GM12878 (cell line): Measurements from ENCODE around the gene NCBP2.

Experiments
- EGR1 ChIP-seq, 2 experiments: IDR thresholded peaks; 1 replicate in 1 of 2; 2 replicates in 1 of 2; pipeline ENCODE4 v1.6.1; 2011 to 2012; ENCODE audit warnings: low read depth in 2 of 2, low read length in 2 of 2, borderline replicate concordance in 1 of 2, mild to moderate bottlenecking in 1 of 2, moderate library complexity in 1 of 2
- MYC ChIP-seq: IDR thresholded peaks from 2 replicates; pipeline ENCODE4 v1.6.1; 2011; ENCODE audit warnings: mild to moderate bottlenecking, low read length, moderate library complexity, inconsistent platforms; ENCODE audit not compliant: insufficient read depth, insufficient replicate concordance, insufficient read length, severe bottlenecking
- NR2F1 ChIP-seq: fragments of 450-650 bp; conservative IDR thresholded peaks from 2 replicates; pipeline ENCODE4 v1.6.1; 2017; ENCODE audit warnings: mild to moderate bottlenecking
- POLR2AphosphoS2 ChIP-seq: IDR thresholded peaks from 2 replicates; pipeline ENCODE4 v1.6.1; 2011; ENCODE audit warnings: low read depth, mild to moderate bottlenecking, low read length, improper control_type of control experiment, moderate library complexity
- POLR2AphosphoS5 ChIP-seq: IDR thresholded peaks from 2 replicates; pipeline ENCODE4 v1.6.1; 2011; ENCODE audit warnings: mild to moderate bottlenecking, low read length, inconsistent platforms
- RAD21 ChIP-seq: IDR thresholded peaks from 2 replicates; pipeline ENCODE4 v1.6.1; 2011; ENCODE audit warnings: mild to moderate bottlenecking, low read depth, low read length, moderate library complexity; ENCODE audit not compliant: insufficient read depth
- SMC3 ChIP-seq: IDR thresholded peaks from 2 replicates; pipeline ENCODE4 v1.6.1; 2011; ENCODE audit warnings: low read length, improper control_type of control experiment, borderline replicate concordance
- SP1 ChIP-seq: IDR thresholded peaks from one replicate; pipeline ENCODE4 v1.6.1; 2011; ENCODE audit warnings: low read depth, low read length
- TF ChIP-seq, protein P1 (sequence below), 3 experiments: IDR thresholded peaks in 2 of 3; conservative IDR thresholded peaks in 1 of 3; 2 replicates each; pipeline ENCODE4 v1.5.1; 2011; ENCODE audit warnings: low read depth in 3 of 3, low read length in 3 of 3, mild to moderate bottlenecking in 3 of 3, control low read depth in 2 of 3, moderate library complexity in 2 of 3, inconsistent platforms in 1 of 3, mixed read lengths in 1 of 3; ENCODE audit not compliant: control insufficient read depth in 2 of 3, insufficient read depth in 1 of 3; ENCODE audit errors: extremely low read depth in 1 of 3
- TF ChIP-seq, protein P2 (sequence below): fragments of 450-650 bp; IDR thresholded peaks from 2 replicates; pipeline ENCODE4 v1.6.1; 2017; ENCODE audit warnings: mild to moderate bottlenecking
- TF ChIP-seq, protein P3 (sequence below): IDR thresholded peaks from 2 replicates; pipeline ENCODE4 v1.6.1; 2011; ENCODE audit warnings: low read depth, mild to moderate bottlenecking, low read length, moderate library complexity, borderline replicate concordance; ENCODE audit errors: extremely low read depth
- TF ChIP-seq, protein P4 (sequence below): IDR thresholded peaks from 2 replicates; pipeline ENCODE4 v1.6.1; 2012; ENCODE audit warnings: low read depth, low read length, improper control_type of control experiment
- TF ChIP-seq, protein P5 (sequence below): IDR thresholded peaks from 2 replicates; pipeline ENCODE4 v1.6.1; 2012; ENCODE audit warnings: improper control_type of control experiment, low read depth, low read length; ENCODE audit not compliant: insufficient replicate concordance
- TF ChIP-seq, protein P6 (sequence below): fragments of 450-650 bp; IDR thresholded peaks from 2 replicates; pipeline ENCODE4 v1.6.1; 2016; ENCODE audit warnings: mild to moderate bottlenecking

DNA sequence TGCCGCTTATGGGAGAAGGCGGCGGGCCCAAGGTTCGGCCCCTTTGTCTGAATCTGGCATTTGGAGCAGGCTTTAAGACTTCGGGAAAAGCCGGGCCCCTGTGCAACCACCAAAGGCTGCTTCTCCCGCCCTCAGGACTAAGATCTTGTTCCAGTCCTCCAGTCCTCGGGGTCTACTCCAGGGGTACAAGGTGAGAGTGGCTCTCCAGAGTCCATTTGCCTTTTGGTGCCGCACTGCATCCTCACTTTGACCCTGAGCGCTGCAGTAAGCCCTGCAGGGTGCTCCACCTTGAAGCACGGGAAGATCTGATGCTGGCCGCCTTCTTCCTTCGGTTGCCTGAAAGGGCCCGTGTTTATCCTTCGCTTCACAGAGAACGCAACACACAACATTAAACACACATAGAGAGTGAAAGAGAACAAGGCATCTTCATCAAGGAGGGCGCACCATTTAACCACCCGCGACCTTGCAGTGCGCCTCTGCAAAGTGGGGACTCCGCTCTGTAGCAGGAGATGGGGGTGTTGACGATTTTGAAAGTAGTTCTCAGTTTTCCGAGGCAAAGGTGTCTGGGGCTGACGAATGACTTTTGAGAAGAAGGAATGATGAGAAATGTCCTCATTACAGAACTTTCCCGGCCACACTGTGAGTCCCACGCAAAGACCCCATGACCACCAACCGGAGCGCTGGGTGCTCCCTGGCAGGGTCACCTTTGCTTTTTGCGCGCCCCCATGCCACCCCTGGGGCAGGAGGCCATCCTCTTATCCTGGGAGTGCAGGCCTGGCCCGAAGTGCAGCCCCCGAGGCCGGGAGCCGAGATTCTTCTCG, 25.3 kb upstream of the NCBP2 start:
- TF ChIP-seq, protein P1, sequence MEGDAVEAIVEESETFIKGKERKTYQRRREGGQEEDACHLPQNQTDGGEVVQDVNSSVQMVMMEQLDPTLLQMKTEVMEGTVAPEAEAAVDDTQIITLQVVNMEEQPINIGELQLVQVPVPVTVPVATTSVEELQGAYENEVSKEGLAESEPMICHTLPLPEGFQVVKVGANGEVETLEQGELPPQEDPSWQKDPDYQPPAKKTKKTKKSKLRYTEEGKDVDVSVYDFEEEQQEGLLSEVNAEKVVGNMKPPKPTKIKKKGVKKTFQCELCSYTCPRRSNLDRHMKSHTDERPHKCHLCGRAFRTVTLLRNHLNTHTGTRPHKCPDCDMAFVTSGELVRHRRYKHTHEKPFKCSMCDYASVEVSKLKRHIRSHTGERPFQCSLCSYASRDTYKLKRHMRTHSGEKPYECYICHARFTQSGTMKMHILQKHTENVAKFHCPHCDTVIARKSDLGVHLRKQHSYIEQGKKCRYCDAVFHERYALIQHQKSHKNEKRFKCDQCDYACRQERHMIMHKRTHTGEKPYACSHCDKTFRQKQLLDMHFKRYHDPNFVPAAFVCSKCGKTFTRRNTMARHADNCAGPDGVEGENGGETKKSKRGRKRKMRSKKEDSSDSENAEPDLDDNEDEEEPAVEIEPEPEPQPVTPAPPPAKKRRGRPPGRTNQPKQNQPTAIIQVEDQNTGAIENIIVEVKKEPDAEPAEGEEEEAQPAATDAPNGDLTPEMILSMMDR (IDR thresholded peaks at IDR 0.05 in 2 of 3, conservative IDR thresholded peaks at IDR 0.05 in 1 of 3; ENCODE audit: control insufficient read depth in 2 of 3, extremely low read depth in 1 of 3, insufficient read depth in 1 of 3, low read depth in 3 of 3, low read length in 3 of 3) = no peak
- TF ChIP-seq, protein P2, sequence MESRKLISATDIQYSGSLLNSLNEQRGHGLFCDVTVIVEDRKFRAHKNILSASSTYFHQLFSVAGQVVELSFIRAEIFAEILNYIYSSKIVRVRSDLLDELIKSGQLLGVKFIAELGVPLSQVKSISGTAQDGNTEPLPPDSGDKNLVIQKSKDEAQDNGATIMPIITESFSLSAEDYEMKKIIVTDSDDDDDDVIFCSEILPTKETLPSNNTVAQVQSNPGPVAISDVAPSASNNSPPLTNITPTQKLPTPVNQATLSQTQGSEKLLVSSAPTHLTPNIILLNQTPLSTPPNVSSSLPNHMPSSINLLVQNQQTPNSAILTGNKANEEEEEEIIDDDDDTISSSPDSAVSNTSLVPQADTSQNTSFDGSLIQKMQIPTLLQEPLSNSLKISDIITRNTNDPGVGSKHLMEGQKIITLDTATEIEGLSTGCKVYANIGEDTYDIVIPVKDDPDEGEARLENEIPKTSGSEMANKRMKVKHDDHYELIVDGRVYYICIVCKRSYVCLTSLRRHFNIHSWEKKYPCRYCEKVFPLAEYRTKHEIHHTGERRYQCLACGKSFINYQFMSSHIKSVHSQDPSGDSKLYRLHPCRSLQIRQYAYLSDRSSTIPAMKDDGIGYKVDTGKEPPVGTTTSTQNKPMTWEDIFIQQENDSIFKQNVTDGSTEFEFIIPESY = no peak
- TF ChIP-seq, protein P3, sequence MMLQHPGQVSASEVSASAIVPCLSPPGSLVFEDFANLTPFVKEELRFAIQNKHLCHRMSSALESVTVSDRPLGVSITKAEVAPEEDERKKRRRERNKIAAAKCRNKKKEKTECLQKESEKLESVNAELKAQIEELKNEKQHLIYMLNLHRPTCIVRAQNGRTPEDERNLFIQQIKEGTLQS = no peak
- TF ChIP-seq POLR2AphosphoS2 (no peak), SMC3 (no peak), MYC (no peak), SP1 (no peak), RAD21 (no peak), NR2F1 (no peak), POLR2AphosphoS5 (no peak), EGR1 (IDR thresholded peaks at IDR 0.05; ENCODE audit: borderline replicate concordance in 1 of 2, low read depth in 2 of 2, low read length in 2 of 2) (no peak)
- TF ChIP-seq, protein P4, sequence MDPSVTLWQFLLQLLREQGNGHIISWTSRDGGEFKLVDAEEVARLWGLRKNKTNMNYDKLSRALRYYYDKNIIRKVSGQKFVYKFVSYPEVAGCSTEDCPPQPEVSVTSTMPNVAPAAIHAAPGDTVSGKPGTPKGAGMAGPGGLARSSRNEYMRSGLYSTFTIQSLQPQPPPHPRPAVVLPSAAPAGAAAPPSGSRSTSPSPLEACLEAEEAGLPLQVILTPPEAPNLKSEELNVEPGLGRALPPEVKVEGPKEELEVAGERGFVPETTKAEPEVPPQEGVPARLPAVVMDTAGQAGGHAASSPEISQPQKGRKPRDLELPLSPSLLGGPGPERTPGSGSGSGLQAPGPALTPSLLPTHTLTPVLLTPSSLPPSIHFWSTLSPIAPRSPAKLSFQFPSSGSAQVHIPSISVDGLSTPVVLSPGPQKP = no peak
- TF ChIP-seq, protein P5, sequence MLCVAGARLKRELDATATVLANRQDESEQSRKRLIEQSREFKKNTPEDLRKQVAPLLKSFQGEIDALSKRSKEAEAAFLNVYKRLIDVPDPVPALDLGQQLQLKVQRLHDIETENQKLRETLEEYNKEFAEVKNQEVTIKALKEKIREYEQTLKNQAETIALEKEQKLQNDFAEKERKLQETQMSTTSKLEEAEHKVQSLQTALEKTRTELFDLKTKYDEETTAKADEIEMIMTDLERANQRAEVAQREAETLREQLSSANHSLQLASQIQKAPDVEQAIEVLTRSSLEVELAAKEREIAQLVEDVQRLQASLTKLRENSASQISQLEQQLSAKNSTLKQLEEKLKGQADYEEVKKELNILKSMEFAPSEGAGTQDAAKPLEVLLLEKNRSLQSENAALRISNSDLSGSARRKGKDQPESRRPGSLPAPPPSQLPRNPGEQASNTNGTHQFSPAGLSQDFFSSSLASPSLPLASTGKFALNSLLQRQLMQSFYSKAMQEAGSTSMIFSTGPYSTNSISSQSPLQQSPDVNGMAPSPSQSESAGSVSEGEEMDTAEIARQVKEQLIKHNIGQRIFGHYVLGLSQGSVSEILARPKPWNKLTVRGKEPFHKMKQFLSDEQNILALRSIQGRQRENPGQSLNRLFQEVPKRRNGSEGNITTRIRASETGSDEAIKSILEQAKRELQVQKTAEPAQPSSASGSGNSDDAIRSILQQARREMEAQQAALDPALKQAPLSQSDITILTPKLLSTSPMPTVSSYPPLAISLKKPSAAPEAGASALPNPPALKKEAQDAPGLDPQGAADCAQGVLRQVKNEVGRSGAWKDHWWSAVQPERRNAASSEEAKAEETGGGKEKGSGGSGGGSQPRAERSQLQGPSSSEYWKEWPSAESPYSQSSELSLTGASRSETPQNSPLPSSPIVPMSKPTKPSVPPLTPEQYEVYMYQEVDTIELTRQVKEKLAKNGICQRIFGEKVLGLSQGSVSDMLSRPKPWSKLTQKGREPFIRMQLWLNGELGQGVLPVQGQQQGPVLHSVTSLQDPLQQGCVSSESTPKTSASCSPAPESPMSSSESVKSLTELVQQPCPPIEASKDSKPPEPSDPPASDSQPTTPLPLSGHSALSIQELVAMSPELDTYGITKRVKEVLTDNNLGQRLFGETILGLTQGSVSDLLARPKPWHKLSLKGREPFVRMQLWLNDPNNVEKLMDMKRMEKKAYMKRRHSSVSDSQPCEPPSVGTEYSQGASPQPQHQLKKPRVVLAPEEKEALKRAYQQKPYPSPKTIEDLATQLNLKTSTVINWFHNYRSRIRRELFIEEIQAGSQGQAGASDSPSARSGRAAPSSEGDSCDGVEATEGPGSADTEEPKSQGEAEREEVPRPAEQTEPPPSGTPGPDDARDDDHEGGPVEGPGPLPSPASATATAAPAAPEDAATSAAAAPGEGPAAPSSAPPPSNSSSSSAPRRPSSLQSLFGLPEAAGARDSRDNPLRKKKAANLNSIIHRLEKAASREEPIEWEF = no peak
- TF ChIP-seq, protein P6, sequence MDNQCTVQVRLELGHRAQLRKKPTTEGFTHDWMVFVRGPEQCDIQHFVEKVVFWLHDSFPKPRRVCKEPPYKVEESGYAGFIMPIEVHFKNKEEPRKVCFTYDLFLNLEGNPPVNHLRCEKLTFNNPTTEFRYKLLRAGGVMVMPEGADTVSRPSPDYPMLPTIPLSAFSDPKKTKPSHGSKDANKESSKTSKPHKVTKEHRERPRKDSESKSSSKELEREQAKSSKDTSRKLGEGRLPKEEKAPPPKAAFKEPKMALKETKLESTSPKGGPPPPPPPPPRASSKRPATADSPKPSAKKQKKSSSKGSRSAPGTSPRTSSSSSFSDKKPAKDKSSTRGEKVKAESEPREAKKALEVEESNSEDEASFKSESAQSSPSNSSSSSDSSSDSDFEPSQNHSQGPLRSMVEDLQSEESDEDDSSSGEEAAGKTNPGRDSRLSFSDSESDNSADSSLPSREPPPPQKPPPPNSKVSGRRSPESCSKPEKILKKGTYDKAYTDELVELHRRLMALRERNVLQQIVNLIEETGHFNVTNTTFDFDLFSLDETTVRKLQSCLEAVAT = no peak
